RCC 7860 (cell line): ENCODE data around the gene NKX6-1.
A peak's percentile ranks its signal among the peaks of the same experiment; 100 is the strongest.

Experiments
- DNase-seq: peaks from one replicate; pipeline ENCODE4 v3.0.0-alpha.2; 2015; ENCODE audit warnings: low spot score
- FAIRE-seq: peaks from 2 replicates; lab custom pipeline; 2012; peaks lifted over from hg19 to GRCh38; lab: Jason Lieb, UNC

NKX6-1 gene

GRCh38 chr4:84498935-84499623 lies at the start of gene NKX6-1:
NKX6-1 (minus strand) TSS chr4:84499292; CDS start chr4:84498228, 1,064 bp downstream.
- FAIRE-seq, result no peak
- peak; percentile 54 for DNase-seq

GRCh38 chr4:84547211-84547610 lies 48.1 kb upstream of the NKX6-1 start:
- DNase-seq (no peak), FAIRE-seq (no peak)

- no peak for FAIRE-seq
Measured at GRCh38 chr4:84545093-84545492, 46.0 kb upstream of the NKX6-1 start.

GRCh38 chr4:84535901-84536300 lies 36.8 kb upstream of the NKX6-1 start:
- DNase-seq, result no peak
- FAIRE-seq, result no peak

More at GRCh38 chr4:84545093-84545492, 46.0 kb upstream of the NKX6-1 start:
- DNase-seq, result no peak

- DNase-seq, result peak; percentile 38
- no peak for FAIRE-seq
Measured at GRCh38 chr4:84531689-84532088, 32.6 kb upstream of the NKX6-1 start.

- peak; percentile 39 for DNase-seq
- FAIRE-seq, result no peak
Measured at GRCh38 chr4:84530871-84531270, 31.8 kb upstream of the NKX6-1 start.

- no peak for FAIRE-seq
- DNase-seq, result no peak
Measured at GRCh38 chr4:84530454-84530853, 31.4 kb upstream of the NKX6-1 start.

GRCh38 chr4:84529169-84529751 lies 30.2 kb upstream of the NKX6-1 start:
- FAIRE-seq, result peak; percentile 43
- peak; percentile 16 for DNase-seq

- no peak for DNase-seq
- FAIRE-seq, result no peak
Measured at GRCh38 chr4:84527391-84527790, 28.3 kb upstream of the NKX6-1 start.

GRCh38 chr4:84515075-84515474 lies 16.0 kb upstream of the NKX6-1 start:
- no peak for FAIRE-seq

GRCh38 chr4:84512277-84512676 lies 13.2 kb upstream of the NKX6-1 start:
- DNase-seq (no peak), FAIRE-seq (no peak)

More at GRCh38 chr4:84515075-84515474, 16.0 kb upstream of the NKX6-1 start:
- DNase-seq, result no peak

GRCh38 chr4:84511703-84512102 lies 12.6 kb upstream of the NKX6-1 start:
- DNase-seq, result no peak
- FAIRE-seq, result no peak

GRCh38 chr4:84507941-84508340 lies 8.8 kb upstream of the NKX6-1 start:
- DNase-seq, result no peak
- no peak for FAIRE-seq

- no peak for FAIRE-seq
- no peak for DNase-seq
Measured at GRCh38 chr4:84504821-84505220, 5.7 kb upstream of the NKX6-1 start.

GRCh38 chr4:84503495-84504437 lies 4.7 kb upstream of the NKX6-1 start:
- FAIRE-seq (peak; percentile 20), DNase-seq (peak; percentile 39)

- FAIRE-seq (no peak), DNase-seq (no peak)
Measured at GRCh38 chr4:84502955-84503373, 3.9 kb upstream of the NKX6-1 start.

- FAIRE-seq, result no peak
Measured at GRCh38 chr4:84502333-84502954, 3.4 kb upstream of the NKX6-1 start.

GRCh38 chr4:84501721-84502267 lies 2.7 kb upstream of the NKX6-1 start:
- FAIRE-seq (no peak), DNase-seq (no peak)

More at GRCh38 chr4:84502333-84502954, 3.4 kb upstream of the NKX6-1 start:
- no peak for DNase-seq

- FAIRE-seq, result no peak
- no peak for DNase-seq
Measured at GRCh38 chr4:84501202-84501503, 2.1 kb upstream of the NKX6-1 start.

GRCh38 chr4:84500386-84501201 lies 1.5 kb upstream of the NKX6-1 start:
- DNase-seq, result no peak
- FAIRE-seq, result no peak
